ENCODE results near the gene NKX2-3. TPM values are rescaled to one million over a fixed set of nuclear protein-coding genes. Genes with fewer than 3 reads are reported as not detected.

NKX2-3 gene
- polyA plus RNA-seq, 1 donor = 0.97 TPM

DNA sequence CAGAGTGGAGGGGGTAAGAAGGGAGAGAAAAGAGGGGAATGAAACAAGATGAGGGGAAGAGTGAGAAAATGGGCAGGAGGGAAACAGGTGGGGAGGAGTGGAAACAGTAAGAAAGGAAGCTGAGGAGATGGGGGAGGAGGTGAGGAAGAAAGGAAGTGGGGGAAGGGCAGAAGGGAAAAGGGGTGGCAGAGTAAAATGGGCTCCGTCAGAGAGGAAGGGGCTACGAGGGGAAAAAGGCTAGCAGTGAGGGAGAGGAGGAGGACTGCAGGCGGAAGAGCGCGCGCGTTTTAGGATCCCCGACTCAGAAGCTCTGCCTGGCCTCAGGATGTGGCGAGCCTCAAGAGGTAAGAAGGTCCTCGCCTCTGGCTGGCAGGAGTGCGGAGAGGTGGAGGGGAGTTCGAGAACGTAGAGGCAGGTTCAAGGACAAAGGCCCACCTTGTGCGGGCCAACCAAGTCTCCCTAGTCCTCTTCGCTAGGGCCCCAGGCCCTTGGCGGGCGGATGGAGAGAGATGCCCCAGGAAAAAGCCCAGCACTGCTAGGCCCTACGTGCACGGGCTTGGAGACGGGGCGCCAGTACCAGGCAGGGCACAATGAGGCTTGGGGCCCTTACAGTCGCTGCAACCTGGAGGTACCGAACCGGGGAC lies 5.8 kb upstream of the NKX2-3 start:
- no peak for DNase-seq

DNA sequence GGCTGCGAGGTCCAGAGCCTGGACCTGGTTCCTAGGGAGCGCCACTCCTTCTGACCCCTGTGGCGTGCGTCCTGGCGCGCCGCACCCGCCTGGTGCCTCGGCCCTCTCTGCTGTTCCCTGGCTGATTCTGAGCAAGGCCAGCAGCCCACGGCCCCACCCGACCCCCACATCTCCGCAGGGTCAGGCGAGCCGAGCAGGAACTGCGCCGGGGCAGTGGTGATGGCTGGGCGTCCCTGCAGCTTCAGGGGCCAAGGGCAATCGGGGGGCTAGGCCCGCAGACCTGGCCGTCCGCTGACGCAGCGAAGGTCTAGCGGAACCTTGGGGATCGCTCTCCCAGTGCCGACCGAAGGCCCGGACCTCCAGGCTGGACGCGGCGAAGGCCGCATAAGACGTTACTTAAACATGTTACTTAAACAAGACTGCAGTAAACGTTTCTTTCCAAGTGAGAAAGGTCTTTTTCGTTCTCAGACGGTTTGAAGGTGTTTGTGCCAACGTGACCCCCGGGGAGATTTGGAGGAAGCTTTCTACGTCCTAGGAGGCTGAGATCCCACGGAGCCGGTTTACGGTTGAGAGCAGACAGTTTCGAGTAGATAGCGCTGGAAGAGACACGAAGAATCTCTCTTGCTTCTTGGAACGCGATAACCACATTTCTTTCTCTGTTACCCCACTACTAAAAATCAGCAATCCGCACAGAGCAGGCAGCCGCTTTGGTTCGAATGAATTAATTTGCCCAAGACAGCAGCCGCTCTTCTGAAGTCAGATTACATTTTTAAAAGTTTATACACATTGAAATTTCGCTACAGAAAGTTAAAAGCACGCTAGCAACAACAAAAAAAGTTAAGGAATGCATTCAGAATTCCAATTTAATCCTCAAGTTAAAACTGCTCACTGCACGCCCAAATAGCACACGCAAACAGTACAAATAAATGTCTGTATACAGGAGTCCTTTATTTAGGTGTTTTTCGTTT lies 4.9 kb upstream of the NKX2-3 start:
- no peak for DNase-seq

DNA sequence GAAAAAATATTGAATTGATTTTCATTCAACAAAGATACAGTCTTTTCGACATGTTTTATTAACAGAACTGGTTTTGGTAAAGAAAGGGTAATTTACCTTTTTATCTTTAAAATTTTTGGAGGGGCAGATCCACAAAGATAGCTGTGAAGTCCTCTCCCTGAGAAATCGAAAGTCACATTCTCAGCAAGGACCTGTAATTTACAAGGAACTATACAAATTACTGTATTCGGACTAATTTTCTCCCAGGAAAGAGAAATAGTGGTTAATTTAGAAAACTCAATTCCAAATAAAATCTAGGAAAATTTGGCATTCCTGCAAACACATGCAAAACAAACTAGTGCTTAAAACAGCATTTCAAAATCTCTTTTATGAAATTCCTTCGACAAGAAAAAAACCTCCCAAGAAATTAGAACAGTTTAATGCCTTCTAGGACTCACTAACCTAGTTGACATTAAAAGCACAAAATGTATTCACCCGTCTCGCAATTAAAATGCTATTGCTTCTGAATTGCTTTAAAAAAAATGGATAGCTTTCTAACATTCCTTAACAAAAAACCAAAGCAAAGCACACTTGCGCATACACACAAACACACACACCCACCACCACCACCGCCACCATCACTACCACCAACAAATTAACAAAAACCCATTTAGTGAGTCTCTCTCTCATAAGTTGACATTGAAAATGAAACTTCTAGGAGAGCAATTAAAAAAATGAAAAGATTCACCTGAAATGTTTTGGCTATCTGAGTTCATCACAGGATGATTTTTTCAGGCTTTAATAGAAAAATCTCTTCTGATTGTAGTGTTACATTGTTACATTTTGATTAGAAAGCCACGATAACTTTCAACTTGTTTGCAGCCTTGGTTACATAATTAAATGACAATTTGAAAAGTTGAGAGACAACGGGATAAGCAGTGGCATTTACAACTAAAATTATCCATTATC lies 4.0 kb upstream of the NKX2-3 start:
- no peak for DNase-seq

DNA sequence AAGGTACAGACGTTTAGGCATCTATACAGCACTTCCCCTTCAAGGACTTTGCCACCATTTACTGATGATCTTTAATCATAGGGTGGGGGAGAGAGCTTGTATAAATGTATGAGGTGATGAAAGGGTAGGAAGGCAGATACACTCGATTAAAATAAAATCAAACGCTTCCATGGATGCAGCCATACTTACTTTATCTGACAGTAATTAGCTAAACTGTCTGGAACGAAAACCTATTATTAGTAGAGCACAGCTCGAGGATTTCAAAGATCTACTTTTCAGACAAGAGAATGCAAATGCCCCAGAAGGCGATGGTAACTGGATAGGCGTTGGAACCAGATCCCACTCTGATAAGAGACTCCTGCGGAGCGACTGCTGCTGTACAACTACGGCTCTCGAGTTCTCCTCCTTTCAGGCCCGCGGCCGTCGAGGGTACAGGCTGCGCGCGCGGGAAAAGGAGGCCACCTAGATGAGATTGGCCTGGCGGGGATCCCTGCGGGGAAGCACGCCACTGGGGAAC lies 3.1 kb upstream of the NKX2-3 start:
- no peak for DNase-seq

DNA sequence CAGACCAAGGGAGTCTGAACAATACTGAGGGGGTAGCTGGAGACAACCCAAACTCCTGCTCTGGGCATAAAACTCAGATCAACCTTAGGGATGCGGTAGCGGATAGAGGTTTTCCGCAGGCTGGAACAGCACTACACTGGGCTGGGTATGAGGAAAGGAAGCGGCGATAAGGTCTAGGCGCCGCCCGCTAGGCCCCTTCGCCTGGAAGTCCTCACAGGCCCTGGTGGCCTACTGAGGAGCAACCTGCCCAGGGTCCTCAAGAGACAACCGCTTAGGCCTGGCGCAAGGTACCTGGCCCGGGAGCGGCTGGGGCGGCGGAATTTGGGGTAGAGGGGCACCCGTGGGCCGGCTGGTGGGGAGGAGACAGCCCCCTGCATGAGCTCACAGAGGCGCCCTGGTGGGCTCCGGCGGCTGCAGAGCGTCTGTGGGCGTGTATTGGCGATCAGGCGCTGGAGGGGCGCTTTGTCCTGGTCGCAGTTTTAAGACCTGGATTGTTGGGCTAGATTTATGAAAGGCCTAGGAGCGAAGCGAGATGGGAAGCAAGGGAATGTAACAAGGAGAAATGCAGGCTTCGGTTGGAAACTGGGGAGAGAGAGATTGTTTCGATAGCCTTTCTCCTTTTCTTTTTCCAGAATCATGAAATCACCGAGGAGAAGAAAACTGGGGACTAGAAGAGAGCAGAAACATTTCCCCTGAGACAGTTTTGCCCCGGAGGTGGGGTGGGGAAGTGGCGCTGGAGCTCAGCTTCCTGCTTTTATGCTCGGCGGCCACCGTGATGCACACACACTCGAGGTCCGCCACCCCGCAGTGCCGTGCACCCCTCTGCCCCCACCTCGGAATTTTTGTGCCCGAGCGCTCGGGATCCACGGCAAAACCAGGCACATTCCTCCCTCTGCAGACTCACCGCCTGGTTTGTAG lies 2.4 kb upstream of the NKX2-3 start:
- DNase-seq = no peak

DNA sequence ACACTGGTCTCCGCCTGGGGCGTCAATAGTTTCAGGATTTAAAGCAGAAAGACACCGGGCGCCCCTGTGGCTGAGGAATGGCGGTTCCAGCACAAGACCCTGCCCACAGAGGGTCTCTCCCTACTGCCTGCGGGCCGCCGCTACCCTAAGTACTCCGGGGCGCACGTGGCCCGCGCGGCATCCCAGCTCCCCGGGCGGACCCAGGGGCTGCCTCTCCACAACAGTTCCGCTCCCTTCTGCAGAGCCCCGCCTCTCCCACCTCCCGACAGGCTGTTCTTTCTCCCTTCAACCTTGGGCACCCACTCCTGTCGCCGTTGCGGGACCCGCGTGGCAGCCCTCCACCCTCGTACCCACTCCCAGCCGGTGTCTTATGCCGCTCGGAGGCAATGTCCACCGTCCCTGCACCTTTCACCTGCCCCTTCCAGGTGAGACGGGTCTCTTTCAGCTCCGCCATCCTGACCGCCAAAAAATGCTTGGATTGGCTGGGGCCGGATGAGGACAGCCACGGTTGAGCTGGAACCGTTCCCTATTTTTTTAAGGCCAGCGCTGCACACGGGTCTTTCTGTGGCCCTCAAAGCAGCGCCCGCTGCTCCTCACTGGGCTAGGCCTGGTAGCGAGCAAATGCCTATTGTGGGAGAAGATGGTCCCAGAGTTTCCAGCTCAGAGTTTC lies 1.6 kb upstream of the NKX2-3 start:
- no peak for DNase-seq

DNA sequence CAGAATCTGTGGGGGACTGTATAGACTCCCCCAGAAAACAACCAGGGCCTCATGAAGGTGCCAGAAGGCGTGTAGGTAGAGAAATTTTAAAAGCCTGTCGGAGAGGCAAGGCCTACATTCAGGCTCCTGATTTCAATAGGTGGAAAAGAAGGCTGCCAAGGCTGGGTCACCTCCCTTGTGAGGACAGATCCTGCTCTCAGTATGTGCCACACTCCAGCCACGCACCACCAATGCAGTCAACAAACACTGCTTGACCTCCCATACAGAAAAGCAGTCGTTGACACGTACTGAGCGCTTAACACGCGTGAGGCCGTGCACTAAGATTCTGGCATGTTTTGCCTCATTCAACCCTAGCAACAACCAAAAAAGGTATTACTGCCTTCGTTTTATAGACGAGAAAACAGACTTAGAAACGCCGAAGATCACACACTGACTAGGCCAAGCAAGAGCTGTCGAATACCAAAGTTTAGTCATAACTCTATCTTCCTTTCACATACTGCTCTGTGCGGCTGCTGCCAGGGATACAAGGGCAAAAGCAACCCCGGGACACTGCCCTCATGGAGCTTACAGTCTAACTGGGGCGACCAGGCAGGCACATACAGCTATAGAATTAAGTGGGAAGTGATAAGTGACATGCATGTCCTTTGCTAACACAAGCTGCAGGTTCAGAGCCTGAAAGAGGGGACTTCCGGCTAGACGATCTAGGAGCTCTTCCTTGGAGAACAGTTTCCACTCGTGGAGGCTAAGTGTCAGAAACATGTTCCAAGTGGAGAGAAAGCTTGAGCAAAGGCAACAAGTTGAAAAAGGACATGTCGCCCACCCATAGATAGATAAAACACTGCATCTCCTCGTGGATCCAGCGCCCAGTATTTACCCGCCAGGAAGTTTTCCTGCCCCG lies 797 bp upstream of the NKX2-3 start:
- DNase-seq = no peak

DNA sequence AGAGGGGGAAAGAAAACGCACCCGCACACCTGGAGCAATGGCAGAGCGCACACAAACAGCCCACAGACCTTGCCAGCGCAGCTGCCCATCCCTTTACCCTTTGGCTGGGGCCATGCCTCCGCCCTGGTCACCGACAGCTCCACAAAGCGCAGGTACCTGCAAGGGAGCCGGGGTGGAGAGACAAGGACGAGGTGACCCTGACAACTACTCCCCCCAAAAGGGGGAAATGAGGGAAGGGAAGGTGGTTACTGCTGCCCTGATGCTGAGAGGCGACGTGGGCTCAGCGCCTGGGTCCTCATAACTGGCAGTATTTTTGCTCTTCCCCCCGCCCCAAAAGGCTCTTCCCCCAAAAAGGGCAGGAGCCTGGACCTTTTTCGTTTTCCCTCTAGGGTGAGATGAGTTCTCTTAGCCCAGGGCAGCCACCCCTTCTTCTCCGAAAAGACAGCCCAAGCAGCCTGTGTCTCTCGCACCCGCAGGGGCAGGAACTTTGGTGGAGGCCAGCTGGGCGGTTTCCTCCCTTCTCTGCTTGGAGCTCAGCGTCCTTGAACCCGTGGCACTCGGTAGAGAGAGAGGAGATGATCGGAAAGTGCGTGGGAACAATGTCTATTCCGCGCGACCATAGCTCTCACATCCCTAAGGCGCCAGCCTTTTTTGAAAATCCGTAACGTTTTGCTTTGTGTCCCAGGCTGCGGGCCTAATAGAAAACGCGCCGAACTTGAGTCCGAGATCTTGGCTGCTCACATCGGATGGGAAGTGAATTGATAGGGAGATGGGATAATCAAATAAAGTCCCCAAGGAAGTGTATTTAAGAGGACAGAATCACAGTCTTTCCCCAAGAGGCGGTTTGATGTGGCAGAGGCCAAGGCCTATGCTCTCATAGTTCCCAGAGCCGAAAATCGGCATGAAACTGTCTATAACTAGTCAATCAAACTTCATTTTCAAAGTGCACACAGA lies 1.0 kb downstream of the NKX2-3 start:
- DNase-seq = no peak

DNA sequence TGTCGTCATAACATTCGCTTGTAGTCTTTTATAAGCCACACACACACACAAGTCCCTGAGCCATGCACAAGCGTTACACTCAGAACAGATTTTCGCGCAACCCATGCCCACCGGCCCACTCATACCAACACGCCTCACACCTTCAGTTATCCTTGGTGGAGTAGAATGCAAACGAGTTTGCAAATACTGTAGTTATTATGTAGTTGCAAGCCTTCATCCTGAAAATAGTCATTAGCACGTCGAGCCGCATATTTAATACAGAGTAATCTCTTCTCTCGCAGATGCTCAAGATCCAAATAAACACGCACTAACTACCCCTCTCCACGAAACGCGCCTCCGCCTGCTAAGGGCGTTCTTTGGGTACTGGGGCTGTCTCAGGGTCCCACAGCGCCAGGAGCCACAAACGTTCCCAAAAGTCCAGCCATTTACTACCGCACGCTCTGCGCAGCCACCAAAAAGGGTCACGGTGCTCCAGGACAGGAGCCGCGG lies 1.8 kb downstream of the NKX2-3 start:
- no peak for DNase-seq

DNA sequence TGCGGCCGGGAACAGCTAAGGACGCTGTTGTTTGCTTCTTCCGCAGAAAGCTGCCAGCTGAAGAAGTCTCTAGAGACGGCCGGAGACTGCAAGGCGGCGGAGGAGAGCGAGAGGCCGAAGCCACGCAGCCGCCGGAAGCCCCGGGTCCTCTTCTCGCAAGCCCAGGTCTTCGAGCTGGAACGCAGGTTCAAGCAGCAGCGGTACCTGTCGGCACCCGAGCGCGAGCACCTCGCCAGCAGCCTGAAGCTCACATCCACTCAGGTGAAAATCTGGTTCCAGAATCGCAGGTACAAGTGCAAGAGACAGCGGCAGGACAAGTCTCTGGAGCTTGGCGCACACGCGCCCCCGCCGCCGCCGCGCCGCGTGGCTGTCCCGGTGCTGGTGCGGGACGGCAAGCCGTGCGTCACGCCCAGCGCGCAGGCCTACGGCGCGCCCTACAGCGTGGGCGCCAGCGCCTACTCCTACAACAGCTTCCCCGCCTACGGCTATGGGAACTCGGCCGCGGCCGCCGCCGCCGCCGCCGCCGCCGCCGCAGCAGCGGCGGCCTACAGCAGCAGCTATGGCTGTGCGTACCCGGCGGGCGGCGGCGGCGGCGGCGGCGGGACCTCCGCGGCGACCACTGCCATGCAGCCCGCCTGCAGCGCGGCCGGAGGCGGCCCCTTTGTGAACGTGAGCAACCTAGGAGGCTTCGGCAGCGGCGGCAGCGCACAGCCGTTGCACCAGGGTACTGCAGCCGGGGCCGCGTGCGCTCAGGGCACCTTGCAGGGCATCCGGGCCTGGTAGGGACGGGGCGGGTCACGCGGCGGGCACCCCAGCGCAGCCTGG lies 2.4 kb downstream of the NKX2-3 start:
- no peak for DNase-seq

DNA sequence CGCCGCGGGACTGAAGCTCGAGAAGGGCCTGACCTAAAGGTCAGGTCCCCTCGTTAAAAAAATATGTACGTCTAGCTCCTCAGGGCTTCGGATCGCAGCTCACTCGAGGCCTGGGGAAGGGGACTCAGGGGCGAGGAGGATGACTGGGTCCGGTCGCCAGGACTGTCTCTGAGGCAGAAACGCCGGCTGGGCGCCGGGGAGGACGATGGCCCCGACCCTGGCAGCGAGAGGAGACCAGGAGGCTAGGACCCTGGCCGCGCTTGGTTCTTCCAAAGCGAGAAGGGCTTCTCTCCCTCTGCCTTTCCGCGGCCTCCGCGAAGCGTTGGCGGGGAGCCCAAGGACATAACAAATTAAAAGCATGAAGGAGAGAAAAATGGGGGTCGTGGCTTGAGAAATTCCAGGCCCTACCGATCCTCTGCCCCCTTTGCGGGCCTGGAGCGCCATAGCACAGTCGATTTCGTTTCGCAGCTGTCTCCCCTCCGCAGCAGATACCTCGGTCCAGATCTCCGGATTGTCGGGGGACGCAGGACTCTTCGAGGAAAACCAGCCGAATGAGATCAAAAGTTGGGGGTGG lies 3.1 kb downstream of the NKX2-3 start:
- DNase-seq = no peak

DNA sequence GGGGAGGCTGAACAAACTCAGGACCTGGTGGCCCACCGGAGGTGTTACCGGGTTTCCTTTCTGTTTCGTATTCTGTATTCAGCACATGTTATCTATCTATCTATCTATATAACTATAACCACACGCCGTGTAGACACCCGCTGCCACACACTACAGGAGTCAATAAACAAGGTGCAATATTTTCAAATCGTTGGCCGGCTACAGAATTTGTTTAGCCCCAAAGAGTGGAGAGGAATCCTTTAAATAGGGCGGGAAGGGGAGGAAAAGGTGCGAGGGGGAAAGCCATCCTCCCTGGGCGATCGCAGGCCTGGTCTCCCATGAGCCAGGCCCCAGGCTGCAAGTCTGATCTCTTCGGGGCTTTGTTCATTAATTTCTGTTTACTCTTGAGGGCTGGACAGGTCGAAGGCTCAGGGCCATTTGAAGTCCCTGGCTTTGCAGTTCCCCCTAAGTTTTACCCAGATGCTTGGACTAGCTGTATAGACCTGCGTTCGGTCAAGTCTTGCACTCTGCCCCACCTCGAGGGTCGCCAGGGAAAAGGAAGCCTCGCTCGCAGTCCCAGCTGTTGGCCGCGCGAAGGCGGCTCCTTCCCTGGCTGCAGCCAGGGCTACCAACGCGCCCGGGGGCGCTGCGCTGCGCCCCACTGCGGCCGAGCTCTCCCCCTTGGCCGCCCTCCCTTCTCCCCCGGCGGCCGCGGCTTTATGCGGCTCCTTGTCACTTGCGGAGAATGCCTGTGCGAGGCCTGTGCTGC lies 3.8 kb downstream of the NKX2-3 start:
- no peak for DNase-seq

DNA sequence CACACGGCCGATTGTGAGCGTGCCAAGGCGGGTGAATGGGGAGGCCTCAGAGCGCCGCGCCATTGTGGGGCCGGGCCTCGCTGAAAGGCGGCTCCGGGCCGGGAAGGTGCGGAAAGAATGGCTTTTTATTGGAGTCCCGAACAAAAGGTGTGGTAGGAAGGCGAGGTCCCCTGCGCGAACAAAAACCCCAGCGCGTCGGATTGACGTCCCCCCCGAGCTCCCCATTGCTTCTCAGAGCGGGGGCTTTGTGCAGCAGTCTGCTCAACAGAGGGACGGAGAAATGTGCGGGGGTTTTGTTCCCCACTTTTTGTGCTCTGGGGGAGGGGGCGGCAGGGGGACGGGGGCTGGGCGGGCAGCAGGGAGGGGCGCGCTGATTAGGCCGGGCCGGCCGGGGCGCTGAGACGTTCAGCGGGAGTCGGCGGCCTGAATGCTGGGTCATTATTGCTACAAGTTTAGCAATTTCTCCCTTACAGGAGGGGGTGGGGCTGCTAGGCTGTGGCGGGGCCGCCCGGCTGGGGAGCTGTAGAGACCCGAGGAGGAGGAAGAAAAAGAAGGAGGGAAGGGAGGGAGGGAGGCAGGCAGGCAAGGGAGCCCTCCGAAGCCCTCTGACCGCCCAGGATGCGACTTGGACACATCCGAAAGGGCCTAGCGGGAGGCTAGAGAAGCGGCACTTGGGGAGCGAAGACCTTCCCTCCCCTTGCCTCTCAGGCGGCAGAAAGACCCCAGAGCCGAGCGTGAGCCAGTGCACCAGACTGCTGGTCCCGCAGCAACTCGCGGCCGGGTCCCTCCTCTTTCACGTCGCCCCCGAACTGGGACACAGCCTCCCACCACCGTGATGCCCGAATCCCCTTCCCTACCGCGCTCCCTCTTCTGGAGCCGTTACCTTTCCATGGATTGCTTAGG lies 4.6 kb downstream of the NKX2-3 start:
- DNase-seq = no peak

DNA sequence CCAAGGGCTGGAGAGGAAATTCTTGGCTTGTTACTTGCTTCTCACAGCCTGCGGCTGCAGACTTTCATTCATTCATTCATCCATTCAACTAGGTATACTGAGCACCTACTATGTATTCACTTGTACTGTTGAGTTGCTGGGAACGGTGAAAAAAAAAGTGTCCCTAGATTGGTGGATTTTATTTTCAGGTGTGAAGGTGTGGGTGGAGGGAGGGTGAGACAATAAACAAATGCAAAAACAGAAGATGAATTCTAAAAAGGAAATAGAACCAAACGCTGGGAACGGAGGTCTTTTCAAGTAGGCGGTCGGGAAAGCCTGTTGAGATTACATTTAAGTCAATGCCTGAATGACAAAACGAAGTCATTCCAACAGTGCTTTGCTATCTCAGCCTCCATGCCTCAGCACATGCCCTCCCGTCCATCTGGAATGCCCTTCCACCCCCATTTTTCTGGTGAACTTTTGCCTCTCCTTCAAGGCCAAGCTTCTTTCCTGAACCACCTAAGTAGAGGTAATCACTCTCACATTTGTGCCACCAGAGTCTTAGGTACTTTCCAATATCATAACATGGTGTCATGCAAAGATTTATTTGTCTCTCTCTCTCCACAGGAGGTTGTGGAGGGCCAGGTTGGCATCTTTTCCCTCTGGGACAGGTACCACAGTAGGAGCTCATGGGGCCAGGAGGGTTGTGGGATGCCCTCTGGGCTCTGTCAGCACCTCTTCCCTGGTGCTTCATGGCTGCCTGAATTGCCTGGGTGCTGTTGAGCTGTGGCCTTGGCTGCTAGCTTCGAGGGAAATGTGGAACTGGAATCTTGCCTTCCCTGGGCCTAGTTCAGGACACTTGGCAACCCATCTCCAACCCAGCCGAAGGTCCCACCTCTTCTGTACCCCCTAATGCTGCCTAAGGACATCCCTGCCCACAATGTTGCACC lies 5.5 kb downstream of the NKX2-3 start:
- no peak for DNase-seq

All from hindlimb muscle (tissue), 1 donor.